Measurements from ENCODE around the gene OR4C3.
"Not testable (repeated sequence)": the region's sequence is repeated elsewhere in the genome, so short reads cannot be mapped to it uniquely, and the experiment has no call there.

The OR4C3 gene

DNA sequence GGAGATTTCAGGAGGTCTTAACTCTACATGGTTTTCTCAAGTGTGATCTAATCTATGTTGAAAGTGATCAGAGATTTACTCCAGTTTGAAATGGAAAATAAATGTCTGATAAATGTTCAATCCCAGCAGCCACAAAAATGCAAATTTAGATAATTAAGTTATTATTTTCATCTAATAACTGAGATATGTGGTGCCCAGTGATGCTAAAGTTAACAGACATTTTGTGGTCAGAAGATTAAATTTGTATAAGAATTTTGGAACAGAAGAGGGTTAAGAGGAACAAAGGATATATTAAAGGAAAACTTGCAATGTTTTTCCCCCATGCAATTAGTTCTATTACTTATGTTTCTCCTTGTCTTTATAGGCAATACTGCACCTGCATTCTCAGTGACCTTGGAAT lies at the start of gene OR4C3:
OR4C3 (plus strand) TSS at position 301 of the 400 bp plus-strand sequence. CDS start 102 bp downstream, outside the sequence.
- DNase-seq = not testable (repeated sequence)

DNA sequence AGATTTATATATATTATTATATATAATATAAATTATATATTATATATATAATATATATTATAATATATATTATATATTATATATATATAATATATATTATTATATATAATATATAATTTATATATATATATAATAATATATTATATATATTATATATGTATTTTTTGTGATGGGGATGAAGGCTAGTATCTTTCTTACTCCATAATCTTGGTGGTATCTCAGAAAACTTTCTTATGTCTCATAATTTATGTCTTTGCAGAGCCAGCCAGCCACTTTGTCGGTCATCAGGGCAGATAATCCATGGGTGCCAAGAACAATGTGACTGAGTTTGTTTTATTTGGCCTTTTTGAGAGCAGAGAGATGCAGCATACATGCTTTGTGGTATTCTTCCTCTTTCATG lies 18.8 kb upstream of the OR4C3 start, which contains the start of gene OR4S1:
OR4S1 (plus strand) TSS at position 301 of the 400 bp plus-strand sequence; CDS start at position 301, 0 bp downstream.
- DNase-seq = no peak

DNA sequence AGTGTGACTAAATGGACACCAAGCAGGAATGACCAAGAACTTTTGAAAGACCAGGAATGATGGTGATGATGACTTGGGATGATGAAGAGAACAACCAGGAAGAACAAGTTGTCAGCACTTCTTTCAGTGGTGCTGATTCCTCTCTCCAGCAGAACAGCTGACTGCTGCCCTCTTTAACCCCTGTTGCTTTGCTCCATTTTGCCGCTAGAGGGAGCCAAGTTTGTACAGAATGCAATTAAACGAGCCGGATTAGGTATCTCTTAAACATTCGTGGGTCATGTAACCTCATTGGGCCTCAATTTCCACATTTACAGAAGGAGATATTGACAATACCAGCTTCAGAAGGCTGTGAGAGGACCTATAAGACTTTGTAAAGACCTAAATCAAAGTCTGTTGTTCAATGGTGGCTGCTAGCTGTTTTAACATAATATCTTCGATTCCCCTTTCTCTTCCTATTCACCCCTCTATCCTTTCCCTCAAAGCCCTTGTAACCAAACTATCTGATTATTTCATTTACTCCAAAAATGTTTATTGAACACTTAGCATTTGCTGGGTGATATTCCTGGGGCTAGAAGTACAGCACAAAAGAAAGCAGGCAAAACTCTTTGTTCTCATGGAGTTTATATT lies 16.8 kb upstream of the OR4C3 start:
- DNase-seq = peak; percentile 50

DNA sequence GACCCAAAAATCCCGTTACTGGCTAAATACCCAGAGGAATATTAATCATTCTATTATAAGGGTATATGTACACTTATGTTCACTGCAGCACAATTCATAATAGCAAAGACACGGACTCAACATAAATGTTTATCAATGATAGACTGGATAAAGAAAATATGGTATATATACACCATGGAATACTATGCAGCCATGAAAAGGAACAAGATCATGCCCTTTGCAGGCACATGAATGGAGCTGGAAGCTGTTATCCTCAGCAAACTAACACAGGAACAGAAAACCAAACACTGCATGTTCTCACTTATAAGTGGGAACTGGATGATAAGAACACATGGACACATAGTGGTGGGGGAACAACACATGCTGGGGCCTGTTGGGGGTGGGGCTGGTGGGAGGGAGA lies 11.1 kb upstream of the OR4C3 start:
- DNase-seq = not testable (repeated sequence)

DNA sequence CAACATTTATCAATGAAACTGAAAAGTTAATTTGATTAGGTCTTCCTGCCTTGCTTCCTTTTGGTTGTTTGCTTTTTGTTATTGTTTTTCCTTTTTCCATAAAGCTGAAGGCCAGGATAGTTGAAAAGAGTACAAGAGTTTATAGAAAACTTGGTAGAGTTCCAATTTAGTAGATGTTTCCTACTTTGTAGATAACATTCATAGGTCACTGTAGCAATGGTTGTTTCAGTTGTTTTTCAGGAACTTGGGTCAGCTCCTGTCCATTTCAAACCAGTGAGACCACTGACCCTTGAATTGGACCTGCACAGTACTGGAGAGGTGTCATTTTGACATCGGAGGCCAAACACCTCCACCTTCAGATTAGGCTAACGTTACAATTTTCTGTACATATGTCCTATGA lies 4.9 kb upstream of the OR4C3 start:
- DNase-seq = not testable (repeated sequence)

DNA sequence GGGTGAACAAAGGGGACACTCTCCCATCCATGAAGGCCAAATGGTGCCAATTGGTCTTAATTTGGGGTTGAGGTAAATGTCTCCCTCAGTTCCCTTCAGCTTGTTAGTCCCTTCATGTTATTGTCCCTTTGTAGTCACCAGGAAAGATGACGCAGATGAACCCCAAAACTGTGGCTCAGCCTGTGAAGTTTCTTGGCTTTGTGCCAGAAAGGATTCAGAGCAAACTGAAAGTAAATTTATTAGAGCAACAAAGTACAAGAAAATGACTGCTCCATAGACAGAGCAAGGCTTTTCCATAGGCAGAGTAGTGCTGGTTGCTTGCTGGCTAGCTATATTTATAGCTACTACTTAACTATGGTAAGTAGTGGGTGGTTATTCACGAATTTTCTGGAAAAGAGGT lies 16.7 kb downstream of the OR4C3 start:
- no peak for DNase-seq

DNA sequence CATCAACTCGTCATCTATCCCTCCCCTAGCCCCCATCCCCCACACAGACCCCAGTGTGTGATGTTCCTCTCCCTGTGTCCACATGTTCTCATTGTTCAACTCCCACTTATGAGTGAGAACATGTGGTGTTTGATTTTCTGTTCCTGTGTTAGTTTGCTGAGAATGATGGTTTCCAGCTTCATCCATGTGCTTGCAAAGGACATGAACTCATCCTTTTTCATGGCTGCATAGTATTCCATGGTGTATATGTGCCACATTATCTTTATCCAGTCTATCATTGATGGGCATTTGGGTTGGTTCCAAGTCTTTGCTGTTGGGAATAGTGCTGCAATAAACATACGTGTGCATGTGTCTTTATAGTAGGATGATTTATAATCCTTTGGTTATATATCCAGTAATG lies 17.8 kb downstream of the OR4C3 start:
- not testable (repeated sequence) for DNase-seq

DNA sequence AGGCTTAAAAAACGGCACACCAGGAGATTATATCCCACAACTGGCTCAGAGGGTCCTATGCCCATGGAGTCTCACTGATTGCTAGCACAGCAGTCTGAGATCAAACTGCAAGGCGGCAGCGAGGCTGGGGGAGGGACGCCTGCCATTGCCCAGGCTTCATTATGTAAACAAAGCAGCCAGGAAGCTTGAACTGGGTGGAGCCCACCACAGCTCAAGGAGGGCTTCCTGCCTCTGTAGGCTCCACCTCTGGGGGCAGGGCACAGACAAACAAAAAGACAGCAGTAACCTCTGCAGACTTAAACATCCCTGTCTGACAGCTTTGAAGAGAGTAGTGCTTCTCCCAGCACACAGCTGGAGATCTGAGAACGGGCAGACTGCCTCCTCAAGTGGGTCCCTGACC lies 21.6 kb downstream of the OR4C3 start:
- DNase-seq = not testable (repeated sequence)

DNA sequence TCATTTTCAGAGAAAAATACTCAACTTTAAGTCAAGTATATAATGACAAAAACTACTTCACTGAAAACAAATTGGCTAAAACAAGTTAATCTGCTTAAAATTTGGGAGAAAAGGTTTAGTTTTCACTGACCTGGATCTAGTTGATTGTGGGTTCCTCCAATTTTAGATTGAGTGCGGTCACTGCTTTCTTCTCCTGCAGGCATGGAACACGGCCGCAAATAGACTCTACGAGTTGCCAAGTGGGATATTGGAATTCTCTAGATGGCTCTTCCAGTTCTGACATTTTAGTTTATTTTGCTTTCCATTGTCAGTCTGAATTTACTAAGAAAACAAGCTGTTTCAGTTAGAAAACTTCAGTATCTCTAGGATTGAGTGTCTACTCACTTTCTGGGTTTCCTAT lies 29.3 kb downstream of the OR4C3 start:
- DNase-seq = no peak

DNA sequence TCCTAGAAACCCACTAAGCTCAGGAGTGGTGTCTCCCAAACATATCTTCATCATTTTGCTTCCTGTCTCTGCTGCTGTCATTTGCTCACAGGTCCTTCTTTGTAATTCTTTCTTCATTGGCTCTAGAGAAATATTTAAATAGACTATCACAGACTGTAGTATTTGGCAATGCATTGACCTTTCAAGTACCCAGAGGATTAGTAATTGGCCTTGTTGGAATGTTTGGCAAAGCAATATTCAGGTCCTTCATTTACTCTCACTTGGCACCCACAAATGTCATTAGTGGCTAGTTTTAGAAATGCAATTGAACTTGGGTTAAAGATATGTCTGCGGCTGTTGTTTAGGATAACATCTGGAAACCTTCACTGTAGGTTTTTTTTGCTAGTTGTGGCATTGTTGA lies 30.0 kb downstream of the OR4C3 start:
- no peak for DNase-seq

DNA sequence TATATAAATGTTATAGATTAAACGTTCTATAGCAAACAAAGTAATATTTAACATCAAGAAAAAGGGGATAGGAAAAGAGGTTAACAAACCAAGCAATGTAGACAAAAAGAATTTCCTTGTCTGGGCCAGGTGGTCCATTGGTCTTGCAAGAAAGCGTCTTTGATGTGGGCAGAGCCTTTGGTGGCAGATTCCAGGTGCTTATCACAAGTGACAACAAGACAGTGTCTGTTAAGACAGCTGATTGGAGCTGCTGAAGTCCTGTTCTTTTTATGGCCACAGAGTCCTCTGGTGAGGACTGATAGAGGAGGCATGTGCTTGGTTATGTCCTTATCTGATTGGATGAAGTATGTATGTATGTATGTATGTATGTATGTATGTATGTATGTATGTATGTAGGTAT lies 36.6 kb downstream of the OR4C3 start:
- not testable (repeated sequence) for DNase-seq

DNA sequence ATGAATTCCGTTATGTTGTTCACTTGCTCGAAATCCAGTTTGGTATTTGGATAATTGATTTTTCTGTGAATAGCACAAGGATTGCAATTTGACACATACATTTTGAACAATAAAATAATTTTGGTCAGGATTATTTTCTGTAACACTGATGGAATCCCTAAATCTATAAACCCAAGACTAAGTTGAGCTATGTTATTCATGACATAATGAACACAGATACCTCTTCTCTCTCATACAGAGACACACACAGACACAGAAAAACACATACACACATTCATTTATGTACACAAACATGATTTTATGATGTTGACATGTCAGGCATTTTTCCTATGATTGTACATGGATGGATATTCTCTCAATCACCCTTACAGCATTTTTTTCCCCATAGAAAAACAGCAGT lies 41.6 kb downstream of the OR4C3 start, which contains the start of gene OR4C5:
OR4C5 (minus strand) TSS at position 101 of the 400 bp plus-strand sequence; CDS start at position 101, 0 bp downstream.
- no peak for DNase-seq

All from activated CD8-positive, alpha-beta memory T cell treated with anti-CD3 and anti-CD28 coated beads, Interleukin-2, amount 50 U/mL, for 4 hours (primary cell).